GM18870 (cell line): ENCODE results near the gene SLC7A1.
"Not testable (repeated sequence)": the region's sequence is repeated elsewhere in the genome, so short reads cannot be mapped to it uniquely, and the experiment has no call there.

Experiments
- ATAC-seq: cut with Tn5 transposase; IDR thresholded peaks from one replicate; pipeline ENCODE4 v1.9.1; 2021; ENCODE audit warnings: moderate library complexity; ENCODE audit not compliant: unreplicated experiment

SLC7A1 gene

DNA sequence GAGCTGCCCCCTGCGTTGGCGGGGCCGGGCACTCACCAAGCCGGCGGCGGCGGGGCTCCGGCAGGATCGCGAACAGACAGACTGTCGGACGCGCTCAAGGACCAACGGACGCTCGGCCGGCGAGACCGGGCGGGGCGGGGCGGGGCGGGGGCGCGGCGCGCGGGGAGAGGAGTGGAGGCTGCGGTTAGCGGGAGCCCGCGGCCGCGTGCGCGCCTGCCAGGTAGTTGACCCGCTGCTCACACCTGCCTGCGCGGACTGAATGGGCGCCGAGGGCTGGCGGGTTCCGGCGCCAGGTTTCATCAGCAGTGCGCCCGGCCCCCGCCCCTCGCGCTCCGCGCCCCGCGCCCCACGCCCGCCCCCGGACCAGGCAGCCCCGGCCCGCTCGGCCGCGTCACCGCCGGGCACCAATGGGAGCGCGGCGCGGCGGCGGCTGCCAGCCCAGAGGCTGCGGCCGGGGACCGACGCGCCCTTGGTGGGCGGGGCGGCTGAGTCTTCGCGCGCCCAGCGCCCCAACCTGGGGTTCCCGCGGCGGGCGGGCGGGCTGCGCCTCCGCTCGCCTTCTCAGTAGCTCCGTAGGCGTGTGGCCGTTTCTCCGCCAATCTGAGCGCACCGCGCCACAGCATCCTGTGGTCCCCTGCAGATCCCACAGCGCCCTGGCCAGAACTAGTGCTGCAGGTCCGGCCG is at the start of gene SLC7A1:
Gene SLC7A1 (minus strand): TSS at position 309 of the 684 bp plus-strand sequence. CDS start 59,500 bp downstream, outside the sequence.
- peak; percentile 56 for ATAC-seq

GRCh38 chr13:29640665-29641064 is 45.2 kb upstream of the SLC7A1 start:
- ATAC-seq, result no peak

DNA sequence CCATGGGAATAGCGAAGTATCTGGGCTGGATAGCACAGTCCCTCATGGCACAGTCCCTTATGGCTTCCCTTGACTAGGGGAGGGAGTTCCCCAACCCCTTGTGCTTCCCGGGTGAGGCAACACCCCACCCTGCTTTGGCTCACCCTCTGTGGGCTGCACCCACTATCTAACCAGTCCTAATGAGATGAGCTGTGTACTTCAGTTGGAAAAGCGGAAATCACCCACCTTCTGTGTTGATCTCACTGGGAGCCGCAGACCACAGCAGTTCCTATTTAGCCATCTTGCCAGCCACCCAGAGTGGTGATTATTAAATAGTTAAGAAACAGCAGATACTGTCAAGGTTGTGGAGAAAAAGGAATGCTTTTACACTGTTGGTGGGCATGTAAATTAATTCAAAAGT is 41.3 kb upstream of the SLC7A1 start:
- ATAC-seq, result not testable (repeated sequence)

GRCh38 chr13:29624997-29625396 is 29.5 kb upstream of the SLC7A1 start:
- ATAC-seq, result no peak

- no peak for ATAC-seq
These were observed 26.4 kb upstream of the SLC7A1 start for GRCh38 chr13:29621841-29622240.

DNA sequence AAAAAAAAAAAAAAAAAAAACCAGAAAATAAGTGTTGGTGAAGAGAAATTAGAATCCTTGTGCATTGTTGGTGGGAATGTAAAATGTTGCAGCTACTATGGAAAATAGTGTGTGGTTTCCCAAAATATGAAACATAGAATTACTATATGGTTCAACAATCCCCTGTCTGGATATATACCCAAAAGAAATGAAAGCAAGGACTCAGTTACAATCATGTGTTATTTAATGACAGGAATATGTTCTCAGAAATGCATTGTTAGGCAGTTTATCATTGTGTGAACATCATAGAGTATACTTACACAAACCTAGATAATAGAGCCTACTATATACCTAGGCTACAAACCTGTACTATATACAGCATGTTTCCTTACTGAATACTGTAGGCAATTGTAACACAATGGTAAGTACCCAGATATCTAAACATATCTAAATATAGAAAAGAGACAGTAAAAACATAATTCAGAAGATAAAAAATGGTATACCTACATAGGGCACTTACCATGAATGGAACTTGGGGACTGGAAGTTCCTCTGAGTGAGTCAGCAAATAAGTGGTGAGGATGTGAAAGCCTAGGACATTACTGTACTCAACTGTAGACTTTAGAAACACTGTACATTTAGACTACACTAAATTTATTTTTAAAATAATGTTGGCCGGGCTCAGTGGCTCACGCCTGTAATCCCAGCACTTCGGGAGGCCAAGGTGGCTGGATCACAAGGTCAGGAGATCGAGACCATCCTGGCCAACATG is 25.7 kb upstream of the SLC7A1 start:
- no peak for ATAC-seq

- ATAC-seq, result no peak
These were observed 24.5 kb upstream of the SLC7A1 start for GRCh38 chr13:29619995-29620394.

- ATAC-seq, result no peak
These were observed 17.6 kb upstream of the SLC7A1 start for GRCh38 chr13:29613101-29613500.

GRCh38 chr13:29607465-29607864 is 12.0 kb upstream of the SLC7A1 start:
- no peak for ATAC-seq

- ATAC-seq, result no peak
These were observed 10.5 kb upstream of the SLC7A1 start for GRCh38 chr13:29605860-29606526.

DNA sequence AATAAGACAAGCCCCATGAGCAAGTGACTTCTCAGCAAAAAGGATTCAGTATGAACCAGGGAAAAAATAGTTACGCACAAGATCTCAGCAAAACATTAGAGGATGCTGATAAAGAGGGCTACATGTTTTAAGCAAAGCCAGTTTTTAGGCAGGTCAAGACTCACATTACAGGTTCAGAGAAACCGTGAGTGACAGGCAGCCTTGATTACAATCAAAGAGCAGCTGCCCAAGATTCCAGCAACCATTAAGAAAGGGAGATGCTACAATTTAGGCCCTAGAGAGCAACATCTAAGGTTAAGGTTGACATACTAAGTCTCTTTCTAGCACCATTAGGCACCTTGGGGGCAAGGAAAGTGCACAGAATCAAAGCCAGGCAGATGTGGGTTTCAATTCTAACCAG is 2.8 kb upstream of the SLC7A1 start:
- no peak for ATAC-seq

GRCh38 chr13:29597706-29598105 is 2.2 kb upstream of the SLC7A1 start:
- no peak for ATAC-seq

GRCh38 chr13:29597246-29597645 is 1.8 kb upstream of the SLC7A1 start:
- ATAC-seq, result no peak

DNA sequence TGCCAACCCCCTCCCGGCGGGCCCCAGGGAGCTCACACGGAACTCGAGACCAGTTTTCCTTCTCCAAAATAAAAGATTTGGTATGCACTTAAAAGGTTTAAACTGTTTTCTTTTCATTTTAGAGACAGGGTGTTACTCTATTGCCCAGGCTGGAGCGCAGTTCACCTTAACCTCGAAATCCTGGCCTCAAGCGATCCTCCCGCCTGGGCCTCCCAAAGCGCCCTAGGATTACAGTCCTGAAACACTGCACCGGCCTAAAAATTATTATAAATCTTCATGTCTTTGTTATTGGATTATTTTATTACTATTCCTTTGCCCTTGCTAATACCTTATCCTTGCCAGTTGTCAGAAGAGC is 553 bp upstream of the SLC7A1 start:
- ATAC-seq, result no peak

DNA sequence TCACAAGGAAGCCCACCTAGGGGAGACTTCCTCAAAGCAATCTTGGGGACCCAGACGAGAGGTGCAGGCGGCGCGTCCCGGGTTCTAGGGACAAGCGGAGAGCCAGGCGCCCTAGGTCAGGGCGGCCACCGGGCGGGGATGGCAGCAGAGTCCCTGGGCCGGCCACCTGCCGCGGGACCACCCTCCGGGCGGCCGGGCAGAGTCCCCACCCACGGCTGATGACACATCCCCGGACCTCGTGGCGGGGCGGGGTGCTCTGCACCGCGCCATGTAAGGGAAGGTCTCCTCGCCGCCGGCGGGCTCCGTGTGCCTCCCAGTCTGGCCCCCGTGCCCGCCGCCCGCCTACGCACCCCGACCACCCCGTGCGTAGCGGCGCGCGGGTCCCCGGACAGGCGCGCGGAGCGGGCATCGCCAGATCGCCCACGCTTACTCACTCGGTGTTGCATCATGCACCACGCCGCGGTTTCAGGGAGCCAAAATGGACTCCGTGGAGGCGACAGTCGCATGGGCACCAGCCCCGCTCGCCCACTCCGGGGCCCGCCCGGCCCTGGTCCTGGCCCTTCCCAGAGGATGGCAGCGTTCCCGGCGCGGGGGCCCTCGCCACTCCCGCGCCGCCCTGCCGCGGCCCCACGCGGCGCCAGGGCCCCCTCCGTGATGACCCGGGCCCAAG is 643 bp downstream of the SLC7A1 start:
- peak; percentile 32 for ATAC-seq

- ATAC-seq, result peak; percentile 50
These were observed 1.2 kb downstream of the SLC7A1 start for GRCh38 chr13:29594303-29594709.

DNA sequence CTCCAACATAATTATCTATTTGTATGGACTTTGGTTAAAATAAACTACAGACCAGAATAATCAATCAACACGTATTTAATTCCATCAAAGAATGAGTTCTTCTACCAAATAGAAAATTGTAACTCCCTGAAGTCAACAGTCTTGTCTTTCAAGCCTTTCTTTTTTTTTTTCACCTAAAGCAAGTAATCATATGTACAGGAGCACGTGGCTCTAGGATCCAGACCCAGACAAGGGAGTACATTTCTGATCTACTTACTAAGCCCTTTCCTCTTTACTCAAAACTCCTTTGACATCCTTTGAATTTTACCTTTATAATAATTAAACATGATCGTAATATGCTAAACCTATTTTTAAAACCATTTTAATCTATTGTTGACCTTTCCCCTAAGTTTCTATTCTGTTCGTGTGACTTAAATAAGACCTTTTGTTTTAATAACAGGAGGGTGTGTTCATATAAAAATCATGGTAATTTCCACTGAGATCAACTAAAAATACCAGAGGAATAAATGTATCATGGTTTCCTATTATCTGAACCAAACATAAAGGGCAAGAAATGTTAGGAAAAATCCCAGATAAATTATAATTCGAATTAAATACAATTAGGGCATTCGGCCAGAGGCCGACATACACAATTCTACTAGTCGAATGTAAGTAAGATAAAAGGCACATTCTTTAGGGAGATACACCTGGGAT is 1.7 kb downstream of the SLC7A1 start:
- no peak for ATAC-seq

- no peak for ATAC-seq
These were observed 4.2 kb downstream of the SLC7A1 start for GRCh38 chr13:29591310-29591709.

GRCh38 chr13:29589967-29590366 is 5.5 kb downstream of the SLC7A1 start:
- ATAC-seq, result no peak

- ATAC-seq, result no peak
These were observed 6.3 kb downstream of the SLC7A1 start for GRCh38 chr13:29589234-29589633.

- ATAC-seq, result no peak
These were observed 7.8 kb downstream of the SLC7A1 start for GRCh38 chr13:29587645-29588044.
